ENCODE results near the gene DESI1. TPM values are rescaled to one million over a fixed set of nuclear protein-coding genes. Genes with fewer than 3 reads are reported as not detected.

The DESI1 gene
- total and polyA plus RNA-seq, 2 of the 13 experiments (the other 11 are each of a cell fraction or from before 2014, with no cell fraction given) = 21.6 to 29.2 TPM

- no peak overlapping the region for H3K9ac ChIP-seq (ENCODE audit: insufficient read depth, low read depth, low read length)
- H3K27ac ChIP-seq (ENCODE audit: extremely low read length, insufficient read depth, low read length) = no peak overlapping the region
- TF ChIP-seq ARID2 (CRISPR knock-in tag; IDR thresholded peaks at IDR 0.05; ENCODE audit: borderline replicate concordance) (no peak), KLF9 (CRISPR knock-in tag; IDR thresholded peaks at IDR 0.05; ENCODE audit: low read depth) (no peak), MEF2D (CRISPR knock-in tag; IDR thresholded peaks at IDR 0.05) (no peak), ZNF720 (CRISPR knock-in tag; IDR thresholded peaks at IDR 0.05) (no peak), HDAC2 (CRISPR knock-in tag; IDR thresholded peaks at IDR 0.05) (no peak), TOPORS (CRISPR knock-in tag; IDR thresholded peaks at IDR 0.05) (no peak), TCF7 (IDR thresholded peaks at IDR 0.05; ENCODE audit: low read depth) (no peak), ZZZ3 (CRISPR knock-in tag; IDR thresholded peaks at IDR 0.05; ENCODE audit: borderline replicate concordance) (no peak), ZNF644 (CRISPR knock-in tag; IDR thresholded peaks at IDR 0.05; ENCODE audit: low read depth) (no peak), RBM22 (optimal IDR thresholded peaks at IDR 0.05; ENCODE audit: low read length) (no peak), SNRNP70 (IDR thresholded peaks at IDR 0.05; ENCODE audit: low read depth, low read length) (no peak), ZNF296 (CRISPR knock-in tag; conservative IDR thresholded peaks at IDR 0.05) (no peak), ZNF264 (CRISPR knock-in tag; IDR thresholded peaks at IDR 0.05) (no peak)
- no peaks in the 10 kb centered on the region for H3K9me3 ChIP-seq (ENCODE audit: low read length)
- H3K4me3 ChIP-seq (replicated peaks in 1 of 3; ENCODE audit: insufficient read depth in 1 of 3, low read depth in 2 of 3, low read length in 3 of 3) = no peak overlapping the region
- no peaks in the 10 kb centered on the region for H3K79me2 ChIP-seq (ENCODE audit: insufficient read depth, low read length)
- BruUV-seq (replicated peaks) = no TSS peak
- ATAC-seq (no peak), FAIRE-seq (no peak), DNase-seq (ENCODE audit: low spot score) (no peak)
- intact Hi-C loops (cut with micrococcal nuclease; ENCODE audit: unreplicated experiment) (no loop called here), in situ Hi-C loops (cut with HindIII; ENCODE audit: extremely low pct_ligation_motif_present, low pct_unique_long_range_greater_than_20kb) (no loop called here)
- H2AFZ ChIP-seq (ENCODE audit: low read length) = no peak overlapping the region
- H3K4me2 ChIP-seq (ENCODE audit: low read depth, low read length) = no peak overlapping the region
- H3K27me3 ChIP-seq (ENCODE audit: control insufficient read depth in 1 of 2, insufficient read depth in 2 of 2, low read length in 2 of 2) = no peaks in the 10 kb centered on the region
- ChIA-PET POLR2A (interaction anchor here (1.6 to 4.5 kb wide), 2 partner anchors 10 to 41 kb away, joined by 6 to 29 read pairs; partner anchors contain the start of genes DESI1, PMM1 and XRCC6), CTCF (ENCODE audit: low intra/inter-chr PET ratio, low total read pairs) (no interaction called here)
- no peaks in the 10 kb centered on the region for H4K20me1 ChIP-seq (ENCODE audit: insufficient read depth, low read length)
- H3K4me1 ChIP-seq (ENCODE audit: insufficient read depth, low read length) = peaks cover 28% of the 10 kb centered on the region
- peaks cover 9 to 45% of the 10 kb centered on the region in 2 experiments for H3K36me3 ChIP-seq (replicated peaks in 1 of 2; ENCODE audit: control insufficient read depth in 1 of 2, insufficient read depth in 2 of 2, low read length in 2 of 2)
- WGBS (ENCODE audit: low lambda C conversion rate) = 95% methylated on average over 3 of the region's 6 CpGs
Observed at GRCh38 chr22:41579997-41580355, 40.9 kb downstream of the DESI1 start.

Data from HepG2 (cell line).